ENCODE results near the gene EPB42. TPM values are rescaled to one million over a fixed set of nuclear protein-coding genes. Genes with fewer than 3 reads are reported as not detected.

The EPB42 gene
- polyA plus RNA-seq, 1 of the 3 experiments (the other 2 are of a cell fraction): not detected

- no peak overlapping the region for H3K4me3 ChIP-seq (ENCODE audit: low read depth in 2 of 2, low read length in 1 of 2)
- no peaks in the 10 kb centered on the region for H3K79me2 ChIP-seq (ENCODE audit: insufficient read depth)
- peaks cover 0 to 10% of the 10 kb centered on the region in 2 experiments; a peak in 1 of 4 replicates for H3K4me1 ChIP-seq (ENCODE audit: control insufficient read depth in 1 of 2, insufficient read depth in 2 of 2, low read depth in 1 of 2, low read length in 1 of 2)
- peaks cover 5% of the 10 kb centered on the region; the same call in 1 of the 2 replicates for H3K27me3 ChIP-seq (ENCODE audit: insufficient read depth)
- H3K9me3 ChIP-seq: no peaks in the 10 kb centered on the region
- H3K9me2 ChIP-seq: no peaks in the 10 kb centered on the region
- no peak overlapping the region for H3K27ac ChIP-seq (ENCODE audit: low read depth in 2 of 2, low read length in 1 of 2)
- POLR2A ChIA-PET: no interaction called here
- CTCF ChIA-PET: interaction anchor here (0.7 to 2.1 kb wide), 3 partner anchors 9 to 48 kb away, joined by 3 to 8 read pairs (median 5); no protein-coding TSS in a partner anchor
- no peaks in the 10 kb centered on the region for H3K36me3 ChIP-seq (replicated peaks in 1 of 2; ENCODE audit: control insufficient read depth in 1 of 2, insufficient read depth in 2 of 2, low read length in 1 of 2)
- H3K9ac ChIP-seq: no peak overlapping the region
- no peak overlapping the region for H3K4me2 ChIP-seq
- H3F3A ChIP-seq (replicated peaks; ENCODE audit: insufficient read depth): no peaks in the 10 kb centered on the region
- 30% methylated on average over 6 of the region's 9 CpGs for WGBS (ENCODE audit: low lambda C conversion rate)
- TF ChIP-seq SMC3 (IDR thresholded peaks at IDR 0.05; ENCODE audit: low read depth, low read length): no peak
- no peaks in the 10 kb centered on the region for H4K20me1 ChIP-seq (ENCODE audit: insufficient read depth)
- DNase-seq: peak; percentile 42
- H2AFZ ChIP-seq (ENCODE audit: low read depth): no peak overlapping the region
These were observed 17.1 kb upstream of the EPB42 start for GRCh38 chr15:43237842-43238470.

GRCh38 chr15:43235536-43235935 is 14.7 kb upstream of the EPB42 start:
- Histone ChIP-seq H3F3A (replicated peaks; ENCODE audit: insufficient read depth) (no peaks in the 10 kb centered on the region), H3K4me3 (ENCODE audit: low read depth in 2 of 2, low read length in 1 of 2) (no peak overlapping the region), H3K4me1 (ENCODE audit: control insufficient read depth in 1 of 2, insufficient read depth in 2 of 2, low read depth in 1 of 2, low read length in 1 of 2) (peaks cover 0 to 10% of the 10 kb centered on the region in 2 experiments; a peak in 1 of 4 replicates), H4K20me1 (ENCODE audit: insufficient read depth) (no peaks in the 10 kb centered on the region), H2AFZ (ENCODE audit: low read depth) (no peak overlapping the region), H3K36me3 (replicated peaks in 1 of 2; ENCODE audit: control insufficient read depth in 1 of 2, insufficient read depth in 2 of 2, low read length in 1 of 2) (no peaks in the 10 kb centered on the region), H3K4me2 (no peak overlapping the region), H3K27ac (ENCODE audit: low read depth in 2 of 2, low read length in 1 of 2) (no peak overlapping the region), H3K9ac (no peak overlapping the region), H3K79me2 (ENCODE audit: insufficient read depth) (no peaks in the 10 kb centered on the region), H3K9me3 (no peaks in the 10 kb centered on the region), H3K27me3 (ENCODE audit: insufficient read depth) (peaks cover 5% of the 10 kb centered on the region; the same call in 1 of the 2 replicates), H3K9me2 (no peaks in the 10 kb centered on the region)
- TF ChIP-seq GABPA (IDR thresholded peaks at IDR 0.05; ENCODE audit: low read depth) (no peak), MAX (IDR thresholded peaks at IDR 0.05; ENCODE audit: low read depth) (no peak), USF2 (IDR thresholded peaks at IDR 0.05; ENCODE audit: borderline replicate concordance, low read depth, low read length) (no peak), EZH2phosphoT487 (IDR thresholded peaks at IDR 0.05; ENCODE audit: borderline replicate concordance, low read depth) (no peak), CHD2 (IDR thresholded peaks at IDR 0.05; ENCODE audit: low read length, partially characterized antibody) (no peak), JUND (IDR thresholded peaks at IDR 0.05) (no peak), NFIC (IDR thresholded peaks at IDR 0.05; ENCODE audit: borderline replicate concordance) (no peak), YY1 (IDR thresholded peaks at IDR 0.05; ENCODE audit: low read depth) (no peak), RAD21 (IDR thresholded peaks at IDR 0.05; ENCODE audit: low read length) (no peak), NRF1 (IDR thresholded peaks at IDR 0.05; ENCODE audit: low read depth, low read length) (no peak), MEF2A (IDR thresholded peaks at IDR 0.05; ENCODE audit: borderline replicate concordance, low read depth) (no peak), FOXM1 (IDR thresholded peaks at IDR 0.05; ENCODE audit: low read depth) (no peak), ZBTB33 (IDR thresholded peaks at IDR 0.05; ENCODE audit: borderline replicate concordance, low read depth) (no peak), SIN3A (IDR thresholded peaks at IDR 0.05; ENCODE audit: borderline replicate concordance, low read depth, low read length) (no peak), ELF1 (IDR thresholded peaks at IDR 0.05) (no peak), RCOR1 (IDR thresholded peaks at IDR 0.05; ENCODE audit: low read length) (no peak)
- TF ChIP-seq, protein P1, sequence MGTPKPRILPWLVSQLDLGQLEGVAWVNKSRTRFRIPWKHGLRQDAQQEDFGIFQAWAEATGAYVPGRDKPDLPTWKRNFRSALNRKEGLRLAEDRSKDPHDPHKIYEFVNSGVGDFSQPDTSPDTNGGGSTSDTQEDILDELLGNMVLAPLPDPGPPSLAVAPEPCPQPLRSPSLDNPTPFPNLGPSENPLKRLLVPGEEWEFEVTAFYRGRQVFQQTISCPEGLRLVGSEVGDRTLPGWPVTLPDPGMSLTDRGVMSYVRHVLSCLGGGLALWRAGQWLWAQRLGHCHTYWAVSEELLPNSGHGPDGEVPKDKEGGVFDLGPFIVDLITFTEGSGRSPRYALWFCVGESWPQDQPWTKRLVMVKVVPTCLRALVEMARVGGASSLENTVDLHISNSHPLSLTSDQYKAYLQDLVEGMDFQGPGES (IDR thresholded peaks at IDR 0.05; ENCODE audit: low read depth, low read length): no peak
- DNase-seq: no peak
- WGBS (ENCODE audit: low lambda C conversion rate): 59% methylated on average over 6 of the region's 6 CpGs
- POLR2A ChIA-PET: interaction anchor here (1.0 kb wide), 1 partner anchor 275 kb away, joined by 3 read pairs; no protein-coding TSS in a partner anchor
- CTCF ChIA-PET: interaction anchor here (1.1 to 3.1 kb wide), 2 partner anchors 10 to 50 kb away, joined by 7 to 12 read pairs; no protein-coding TSS in a partner anchor
